Stimulated activated CD4-positive, alpha-beta T cell treated with anti-CD3 and anti-CD28 coated beads, Interleukin-4, amount 100 ng/mL, for 1 hour (primary cell): Measurements from ENCODE around the gene LRCH1.

Experiments used
- DNase-seq: peaks from one replicate; pipeline ENCODE4 v3.0.0-alpha.2; 2020

LRCH1 gene

DNA sequence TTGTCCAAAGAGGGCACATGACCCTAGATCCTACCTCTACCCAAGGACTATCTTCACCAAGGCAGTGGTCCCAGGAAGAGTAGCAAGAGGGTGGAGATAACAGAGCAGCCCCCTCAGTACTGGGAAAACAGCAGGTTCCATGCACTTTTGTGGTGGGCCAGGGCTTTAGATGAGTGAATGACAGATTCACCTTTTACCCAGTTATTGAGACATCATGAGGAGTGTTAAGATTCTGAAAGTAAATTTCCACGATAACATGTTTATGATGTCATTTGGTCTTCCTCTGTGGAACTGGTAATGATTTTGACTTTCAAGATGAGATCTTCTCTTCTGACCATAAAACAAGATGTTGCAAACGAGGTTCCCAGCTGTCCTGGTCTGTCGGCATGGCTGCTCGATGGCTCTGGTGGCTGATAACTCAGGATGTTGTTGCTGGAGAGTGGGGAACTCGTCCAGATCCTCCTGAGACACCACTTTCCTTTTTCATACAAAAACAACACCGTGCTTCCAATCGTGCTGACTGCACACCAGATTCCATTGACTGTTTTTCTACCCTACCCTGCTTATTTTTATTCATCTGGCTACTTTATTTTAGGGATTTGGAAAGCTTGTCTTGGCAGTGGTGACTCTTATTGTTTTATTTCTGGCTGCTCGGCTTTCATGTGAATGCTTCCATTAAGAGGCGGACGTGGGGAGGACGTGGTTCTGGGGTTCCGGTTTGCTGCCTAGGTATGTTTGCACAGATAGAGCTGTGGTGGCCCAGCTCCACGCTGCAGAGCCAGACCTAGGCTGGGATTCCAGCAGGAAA lies 88.5 kb downstream of the LRCH1 start:
- DNase-seq = no peak

DNA sequence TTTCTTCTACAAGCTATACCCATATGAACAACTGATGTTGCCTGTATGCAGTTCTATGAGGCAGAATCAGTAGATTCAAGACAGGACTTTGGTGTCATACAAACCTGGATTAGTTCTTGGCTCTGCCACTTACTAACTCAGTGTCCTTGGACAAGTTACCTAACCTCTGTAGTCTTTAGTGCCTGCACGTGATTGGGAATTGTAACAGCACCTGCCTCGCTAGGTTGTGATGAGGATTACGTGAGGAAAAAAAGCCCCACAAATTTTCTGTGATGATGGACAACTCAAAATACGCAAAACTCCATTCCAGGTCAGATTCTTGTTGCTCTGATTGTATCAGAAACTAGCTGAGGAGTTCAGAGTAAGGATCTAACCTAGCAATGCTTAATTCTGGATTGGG lies 89.3 kb downstream of the LRCH1 start:
- DNase-seq = no peak

DNA sequence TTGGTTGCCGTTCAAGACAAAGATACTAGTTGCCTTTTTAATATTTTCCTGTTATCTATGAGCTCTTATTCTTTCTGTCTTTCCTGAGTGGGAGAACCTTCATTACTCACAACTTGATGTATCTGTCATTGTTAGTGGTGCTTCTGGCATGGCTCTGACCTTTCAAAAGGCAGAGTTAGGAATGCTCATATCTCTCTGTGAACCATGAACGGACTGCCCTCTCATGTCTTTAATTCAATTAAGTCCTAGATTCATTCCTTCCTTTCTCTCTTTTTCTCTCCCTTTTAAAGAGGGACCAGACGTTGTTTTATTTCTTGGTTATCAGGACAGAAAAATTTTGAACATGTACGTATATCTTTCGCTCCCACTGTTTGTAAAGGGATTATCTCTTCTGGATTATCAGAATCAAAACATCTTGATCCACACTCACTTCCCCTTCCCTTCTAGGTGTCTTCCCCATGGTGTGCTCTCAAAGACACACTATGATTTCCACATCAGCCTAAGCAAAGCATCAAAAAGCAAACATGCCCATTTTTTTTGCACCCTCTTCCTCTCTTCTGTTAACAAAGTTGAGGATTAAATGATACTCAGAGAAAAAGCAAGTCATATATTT lies 90.3 kb downstream of the LRCH1 start:
- no peak for DNase-seq

DNA sequence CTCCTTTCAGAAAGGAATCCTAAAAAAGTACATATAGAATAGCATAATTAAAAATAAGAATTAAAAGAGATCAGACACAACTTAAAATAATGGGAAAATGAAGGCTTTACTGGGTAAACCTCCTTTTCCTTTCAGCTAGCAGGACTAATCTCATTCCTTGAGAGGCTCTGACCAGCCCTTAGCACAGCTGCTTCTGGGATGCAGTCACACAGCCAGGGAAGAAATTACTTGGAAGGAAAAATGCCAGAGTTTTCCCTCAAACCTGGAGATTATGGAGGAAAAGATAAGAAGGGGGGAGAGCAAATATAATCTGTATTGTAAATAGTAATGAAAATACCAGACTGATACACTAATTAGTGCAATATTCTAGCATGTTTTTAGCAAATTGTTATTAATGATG lies 91.8 kb downstream of the LRCH1 start:
- no peak for DNase-seq

DNA sequence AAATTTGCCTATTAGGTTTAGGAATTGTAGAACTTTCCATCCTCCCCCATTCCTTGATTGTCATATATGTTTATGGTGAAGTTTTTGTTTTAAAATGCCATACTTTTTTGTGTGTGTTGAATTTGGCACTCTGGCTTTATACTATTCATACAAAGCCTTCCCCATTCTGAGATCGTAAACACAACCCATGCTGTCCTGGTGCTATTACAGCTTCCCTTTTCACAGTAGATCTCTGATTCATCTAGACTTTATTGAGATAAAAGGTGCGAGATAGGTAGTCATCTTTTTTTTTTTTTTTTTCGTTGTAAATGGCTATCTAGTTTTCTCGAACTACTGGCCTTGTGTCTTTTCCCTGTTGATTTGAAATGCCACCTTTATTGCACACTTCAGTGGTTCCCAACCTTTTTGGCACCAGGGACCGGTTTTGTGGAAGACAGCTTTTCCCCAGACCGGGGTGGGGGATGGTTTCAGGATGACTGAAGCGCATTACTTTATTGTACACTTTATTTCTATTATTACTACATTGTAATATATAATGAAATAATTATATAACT lies 94.6 kb downstream of the LRCH1 start:
- no peak for DNase-seq

- no peak for DNase-seq
Observed at GRCh38 chr13:46648166-46648607, 95.2 kb downstream of the LRCH1 start.

DNA sequence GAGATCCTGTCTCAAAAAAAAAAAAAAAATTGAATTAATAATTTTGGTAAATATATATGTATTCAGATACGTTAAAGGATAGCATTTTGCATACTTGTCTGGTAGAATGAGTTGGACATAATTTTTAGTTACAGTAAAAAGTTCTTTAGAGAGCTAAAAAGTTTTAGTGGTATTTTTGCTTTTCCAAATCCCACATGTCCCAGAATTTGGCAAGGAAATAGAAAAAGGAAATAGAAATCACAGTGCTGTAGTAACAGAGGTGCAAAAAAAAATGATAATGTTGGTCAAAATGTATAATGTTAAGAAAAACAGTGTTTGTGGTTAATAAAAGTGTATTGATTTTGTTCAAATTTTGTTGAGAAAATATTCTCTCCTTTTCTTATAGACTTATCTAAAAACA lies 96.8 kb downstream of the LRCH1 start:
- no peak for DNase-seq

DNA sequence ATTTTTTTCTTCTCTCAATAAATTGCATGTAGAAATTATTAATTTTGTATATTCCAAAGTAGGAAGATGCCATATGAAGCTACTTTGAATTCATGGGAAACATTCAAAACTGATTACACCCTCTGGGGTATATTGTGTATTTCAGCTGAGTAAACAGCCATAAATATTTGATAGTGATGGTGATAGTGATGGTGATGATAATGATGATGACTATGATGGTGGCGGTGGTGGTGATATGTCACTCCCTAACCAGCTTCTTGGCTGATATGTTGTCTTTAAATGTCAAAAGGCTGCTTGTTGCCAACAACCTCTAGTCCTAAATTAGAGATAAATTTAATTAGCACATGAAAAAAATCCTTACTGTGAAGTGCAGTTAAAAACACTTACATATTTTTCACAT lies 102.0 kb downstream of the LRCH1 start:
- DNase-seq = no peak

DNA sequence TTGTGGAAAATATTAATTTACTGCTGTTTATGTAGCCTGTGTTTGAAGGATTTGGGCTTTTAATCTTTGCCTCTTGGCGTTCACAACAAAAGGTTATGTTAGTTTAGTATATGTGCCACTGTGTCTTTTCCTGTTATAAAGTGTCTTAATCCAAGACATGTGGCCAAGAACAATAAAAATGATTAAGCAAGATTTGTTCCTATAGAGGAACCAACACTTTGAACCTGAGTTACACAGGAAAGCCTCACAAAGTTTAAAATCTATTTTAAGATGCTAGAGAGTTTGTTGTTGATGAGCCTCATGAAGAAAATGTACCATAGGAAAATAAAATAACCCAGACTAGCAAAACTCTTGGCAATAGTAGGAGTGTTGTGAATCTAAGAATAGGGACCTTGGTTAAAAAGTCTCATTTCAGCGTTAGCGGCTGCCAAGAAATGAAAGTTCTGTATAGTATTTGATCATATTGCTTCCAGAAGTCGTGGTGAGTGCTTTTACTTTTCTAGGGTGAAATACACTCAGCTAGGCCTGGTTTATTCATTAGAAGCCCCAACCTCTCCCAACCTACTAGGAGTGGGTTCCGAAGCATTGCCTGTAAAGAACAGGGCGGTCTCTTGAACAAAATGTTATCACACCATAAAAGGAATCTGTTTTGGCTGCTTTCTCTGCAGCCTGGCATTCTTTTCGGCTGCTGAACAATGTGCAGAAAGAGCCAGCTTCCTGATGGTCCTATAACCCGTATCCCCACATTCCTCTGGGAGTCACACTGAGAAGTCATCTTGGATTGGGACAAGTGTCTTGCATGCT lies 102.6 kb downstream of the LRCH1 start:
- DNase-seq = no peak

GRCh38 chr13:46656786-46657185 lies 103.8 kb downstream of the LRCH1 start:
- DNase-seq = no peak

GRCh38 chr13:46659413-46660065 lies 106.6 kb downstream of the LRCH1 start:
- DNase-seq = no peak

- DNase-seq = no peak
Observed at GRCh38 chr13:46660416-46660815, 107.4 kb downstream of the LRCH1 start.

- DNase-seq = no peak
Observed at GRCh38 chr13:46660857-46661256, 107.9 kb downstream of the LRCH1 start.

DNA sequence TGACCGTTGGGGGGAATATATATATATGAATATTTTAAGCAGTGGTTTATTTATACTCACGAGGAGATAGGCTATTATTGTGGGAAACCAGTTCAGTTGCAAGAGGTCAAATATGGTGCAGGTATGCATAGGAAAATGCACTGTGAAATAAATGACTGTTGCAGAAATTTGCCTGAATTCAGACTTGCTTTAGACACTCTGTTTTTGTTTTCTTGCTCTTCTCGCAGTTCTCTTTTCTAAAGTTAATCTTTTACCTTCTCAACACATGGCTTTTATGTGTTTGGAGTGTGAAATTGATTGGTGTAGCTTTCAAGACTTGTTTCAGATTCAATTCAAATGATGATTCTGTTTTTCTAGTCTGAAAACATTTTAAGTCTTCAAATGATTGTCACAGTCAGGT lies 109.7 kb downstream of the LRCH1 start:
- no peak for DNase-seq

GRCh38 chr13:46663206-46664037 lies 110.5 kb downstream of the LRCH1 start:
- no peak for DNase-seq

DNA sequence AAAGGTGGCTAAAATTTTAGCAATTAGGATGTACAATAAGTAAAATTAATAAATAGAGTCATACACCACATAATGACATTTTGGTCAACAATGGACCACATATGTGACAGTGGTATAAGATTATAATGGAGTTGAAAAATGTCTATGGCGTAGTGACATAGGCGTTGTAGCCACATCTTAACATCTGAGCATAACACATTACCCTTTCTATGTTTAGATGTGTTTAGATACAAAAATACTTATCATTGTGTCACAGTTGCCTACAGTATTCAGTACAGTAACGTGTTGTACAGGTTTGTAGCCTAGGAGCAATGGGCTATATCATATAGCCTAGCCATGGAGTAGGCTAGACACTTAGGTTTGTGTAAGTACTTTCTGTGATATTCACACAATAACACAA lies 111.2 kb downstream of the LRCH1 start:
- DNase-seq = no peak

DNA sequence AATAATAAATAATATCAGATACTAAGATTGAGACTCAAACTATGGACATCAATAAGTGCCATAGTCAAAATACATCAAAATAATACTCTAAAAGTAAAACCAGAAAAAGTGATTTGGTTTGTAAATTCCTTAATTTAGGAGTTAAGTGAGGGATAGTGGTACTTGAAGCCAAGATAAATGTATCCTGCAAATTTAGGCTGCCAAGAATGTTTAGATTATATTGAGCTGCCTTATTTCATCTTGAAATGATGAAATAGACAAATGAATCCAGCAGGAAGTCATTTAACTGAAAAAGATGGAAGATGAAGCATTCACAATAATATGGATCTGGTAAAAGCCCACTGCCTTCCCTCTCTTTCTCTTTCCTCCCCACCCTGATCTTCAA lies 112.3 kb downstream of the LRCH1 start:
- no peak for DNase-seq

GRCh38 chr13:46665633-46666482 lies 112.9 kb downstream of the LRCH1 start:
- no peak for DNase-seq

GRCh38 chr13:46666727-46667456 lies 113.9 kb downstream of the LRCH1 start:
- DNase-seq = no peak

DNA sequence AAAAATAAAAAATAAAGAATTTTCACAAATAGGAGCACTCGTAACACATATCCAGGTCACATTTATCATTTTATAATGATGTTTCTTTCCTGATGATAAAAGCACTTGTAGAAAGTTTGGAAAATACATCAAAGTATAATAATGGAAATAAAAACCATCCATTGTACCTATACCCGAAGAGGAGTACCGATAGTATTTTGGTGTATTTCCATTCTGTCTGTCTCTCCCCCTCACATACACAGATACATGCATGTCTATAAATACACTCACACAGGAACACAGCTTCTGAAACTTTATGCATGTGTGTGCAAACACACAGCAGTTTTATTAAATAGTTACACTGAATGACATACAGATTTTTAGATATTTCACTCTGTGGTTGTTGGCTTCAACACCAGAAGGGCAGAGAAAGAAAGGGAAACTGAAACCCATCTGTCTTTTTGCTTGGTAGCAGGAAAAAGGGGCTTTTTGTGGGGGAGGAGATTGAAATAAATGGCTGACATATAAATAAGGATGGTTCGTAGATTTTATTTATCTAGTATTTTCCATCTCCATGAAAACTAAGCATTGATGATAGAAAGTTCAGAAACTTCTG lies 114.8 kb downstream of the LRCH1 start:
- no peak for DNase-seq
